Activated effector memory CD4-positive, alpha-beta T cell treated with anti-CD3 and anti-CD28 coated beads, Interleukin-2, amount 50 U/mL, for 16 hours (primary cell): ENCODE measurements around the gene TENT4A.
A peak's percentile ranks its signal among the peaks of the same experiment; 100 is the strongest.

Source experiments
- DNase-seq: peaks from one replicate; pipeline ENCODE4 v3.0.0-alpha.2; 2020

Gene TENT4A

DNA sequence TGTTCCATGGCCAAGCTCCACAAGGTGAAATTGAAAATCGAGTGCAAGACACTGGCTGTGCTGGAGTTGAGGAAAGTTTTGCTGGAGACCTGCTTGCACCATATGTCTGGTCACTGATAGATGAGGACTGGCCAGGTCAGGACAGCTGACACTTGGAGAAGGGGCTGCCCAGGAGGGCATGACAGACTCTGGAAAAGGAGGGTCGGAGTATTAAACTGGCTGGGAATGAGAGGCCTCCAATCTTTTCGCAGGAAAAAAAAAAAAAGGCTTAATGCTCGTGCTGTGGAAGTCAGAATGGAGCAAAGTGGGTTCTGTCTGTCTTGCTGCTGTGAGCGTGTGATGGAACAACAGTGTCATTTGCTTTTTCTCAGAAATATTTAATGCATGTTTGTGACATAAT is 5.5 kb downstream of the TENT4A start:
- no peak for DNase-seq

DNA sequence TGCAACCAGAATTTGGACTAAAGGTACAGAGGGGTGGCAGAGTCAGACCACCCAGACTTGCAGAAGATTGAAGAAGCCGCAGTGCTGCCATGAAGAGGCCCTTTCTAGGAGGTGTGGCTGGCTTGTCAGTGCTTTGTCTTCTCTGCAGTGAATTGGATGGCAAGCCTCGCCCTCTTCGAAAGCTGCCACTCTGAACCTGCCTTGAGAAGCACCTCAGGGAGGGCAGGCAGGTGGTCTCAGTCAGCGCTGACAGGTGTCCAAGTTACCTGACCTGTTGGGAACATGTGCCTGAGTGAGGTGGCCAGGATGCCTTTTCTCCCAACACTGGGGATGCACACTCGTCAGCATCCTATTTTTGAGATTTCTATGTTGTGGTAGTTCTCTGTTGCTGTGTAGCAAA is 6.2 kb downstream of the TENT4A start:
- no peak for DNase-seq

DNA sequence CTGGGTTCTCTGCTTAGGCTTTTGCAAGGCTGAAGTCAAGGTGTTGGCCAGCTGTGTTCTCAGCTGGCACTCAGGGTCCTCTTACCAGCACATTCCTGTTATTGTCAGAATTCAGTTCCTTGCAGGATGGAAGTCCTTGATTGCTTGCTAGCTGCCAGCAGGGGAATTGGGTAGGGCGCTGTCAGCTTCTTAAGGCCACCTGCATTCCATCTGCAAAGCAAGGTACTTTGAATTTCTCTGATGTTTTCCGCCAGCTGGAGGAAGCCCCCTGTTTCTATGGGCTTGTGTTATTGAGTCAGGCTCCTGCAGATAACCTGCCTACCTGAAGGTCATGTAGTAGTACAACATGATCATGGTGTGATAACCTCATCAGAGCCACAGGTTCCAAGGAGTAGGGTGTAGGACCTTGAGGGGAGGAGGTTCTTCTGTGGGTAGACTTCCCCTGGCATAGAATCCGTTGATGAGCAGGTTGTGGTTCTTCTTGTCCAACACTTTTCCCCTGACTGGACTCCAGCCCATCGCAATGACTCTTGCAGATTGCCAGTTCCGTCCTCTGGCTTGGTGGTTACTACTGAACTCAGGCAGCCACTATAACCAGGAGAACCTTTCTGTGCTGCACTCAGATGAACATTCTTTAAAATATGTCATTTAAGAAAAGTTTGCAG is 6.8 kb downstream of the TENT4A start:
- DNase-seq, result no peak

DNA sequence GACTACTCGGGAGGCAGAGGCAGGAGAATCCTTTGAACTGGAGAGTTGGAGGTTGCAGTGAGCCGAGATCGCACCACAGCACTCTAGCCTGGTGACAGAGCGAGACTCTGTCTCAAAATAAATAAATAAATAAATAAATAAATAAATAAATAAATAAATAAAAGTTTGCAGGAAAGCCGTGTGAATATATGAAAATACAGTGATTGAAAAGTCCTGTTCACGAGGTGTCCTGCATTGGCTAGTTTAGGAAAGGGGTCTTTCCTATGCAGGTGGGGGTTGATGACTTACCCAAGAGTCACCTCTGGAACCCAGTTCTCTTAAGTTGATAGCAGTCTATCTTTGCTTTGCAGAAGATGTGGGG is 7.3 kb downstream of the TENT4A start:
- DNase-seq, result no peak

DNA sequence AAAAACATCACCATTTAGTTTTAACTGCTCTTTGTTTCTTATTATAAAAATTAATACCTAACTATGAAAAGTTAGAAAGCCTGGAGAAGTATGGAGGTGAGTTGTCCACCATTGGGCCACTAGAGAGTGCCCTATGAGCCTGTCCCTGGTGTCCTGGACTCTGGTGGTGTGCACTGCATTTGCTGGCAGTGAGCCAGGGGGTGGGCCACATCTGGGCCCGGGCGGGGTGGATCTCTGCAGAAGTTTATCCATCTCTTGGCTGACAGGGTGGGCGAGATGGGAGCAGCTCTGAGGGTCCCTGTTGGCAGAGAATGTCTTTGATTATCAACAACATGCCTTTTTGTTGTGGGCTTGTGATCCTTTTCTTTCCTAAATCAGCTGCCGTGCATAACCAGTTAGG is 8.2 kb downstream of the TENT4A start:
- DNase-seq, result no peak

DNA sequence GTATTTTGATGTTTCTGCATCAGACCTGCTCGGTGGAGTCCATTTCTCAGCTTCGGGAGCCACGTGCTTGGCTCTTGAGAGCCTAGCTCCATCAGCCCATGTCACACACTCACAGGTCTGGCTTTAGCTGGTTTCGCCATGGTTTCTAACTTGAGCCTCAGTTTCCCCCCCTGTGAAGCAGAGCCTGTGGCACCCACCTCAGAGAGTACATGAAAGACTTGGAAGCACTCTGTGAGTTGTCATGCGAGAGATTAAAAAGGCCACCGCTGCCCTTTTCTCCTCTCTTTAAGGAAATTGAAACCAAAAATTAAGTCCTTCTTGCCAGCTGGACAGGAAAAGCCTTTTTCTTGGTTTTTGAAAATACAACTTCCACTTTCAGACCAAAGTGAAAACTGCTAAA is 8.8 kb downstream of the TENT4A start:
- DNase-seq, result no peak

DNA sequence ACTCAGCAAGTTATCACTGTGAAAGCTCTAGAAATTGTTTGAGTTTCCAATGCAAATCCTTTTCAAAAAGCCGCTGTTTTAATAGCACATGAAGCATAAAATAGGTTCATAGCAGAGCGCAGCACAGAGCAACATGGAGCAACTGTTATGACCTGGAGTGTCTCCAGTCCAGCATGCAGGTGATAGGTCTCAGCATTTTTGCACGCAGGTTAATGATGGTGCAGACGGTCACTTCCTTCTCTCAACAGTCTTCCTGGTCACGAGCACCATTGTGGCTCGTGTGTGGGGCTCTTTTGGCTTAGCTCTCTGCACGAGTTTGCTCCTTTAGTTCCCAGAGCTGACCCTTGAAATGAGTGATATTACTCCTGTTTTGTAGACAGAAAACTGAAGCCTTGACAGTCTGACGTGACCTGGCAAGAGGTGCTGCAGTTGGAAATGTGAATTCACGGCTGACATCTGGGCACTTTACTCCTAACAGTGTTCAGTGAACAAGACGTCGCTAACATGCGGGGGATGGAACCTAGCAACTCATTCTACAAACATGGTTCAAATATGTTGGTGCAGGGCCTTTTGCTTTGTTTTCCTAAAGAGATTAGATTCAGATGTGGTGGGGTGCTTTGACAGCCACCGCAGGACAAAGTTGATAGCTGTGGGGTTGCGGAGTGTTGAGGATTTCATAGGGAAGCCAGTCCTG is 10.0 kb downstream of the TENT4A start:
- DNase-seq, result no peak

DNA sequence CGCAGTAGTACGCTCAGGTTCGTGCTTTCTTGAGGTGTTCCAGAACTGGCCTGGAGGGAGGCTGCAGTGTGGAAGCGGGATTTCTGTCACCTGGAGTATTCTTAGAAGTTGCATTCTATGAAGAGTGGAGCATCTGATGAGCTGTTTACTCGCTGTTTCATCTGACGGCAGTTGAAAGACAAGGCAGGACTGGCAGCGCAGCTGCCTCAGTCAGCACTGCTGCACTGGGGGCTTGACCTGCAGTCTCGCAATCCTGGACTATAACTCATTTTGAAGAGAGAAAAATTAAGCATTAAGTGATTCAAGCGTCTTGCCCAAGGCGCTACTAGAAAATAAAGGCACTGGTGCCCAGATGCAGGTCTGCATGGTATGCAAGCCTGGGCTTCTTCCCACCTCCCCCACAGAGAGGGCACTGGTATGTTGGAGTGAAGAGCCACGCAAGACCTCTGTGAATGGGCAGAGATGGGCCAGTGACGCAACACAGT is 10.6 kb downstream of the TENT4A start:
- no peak for DNase-seq

DNA sequence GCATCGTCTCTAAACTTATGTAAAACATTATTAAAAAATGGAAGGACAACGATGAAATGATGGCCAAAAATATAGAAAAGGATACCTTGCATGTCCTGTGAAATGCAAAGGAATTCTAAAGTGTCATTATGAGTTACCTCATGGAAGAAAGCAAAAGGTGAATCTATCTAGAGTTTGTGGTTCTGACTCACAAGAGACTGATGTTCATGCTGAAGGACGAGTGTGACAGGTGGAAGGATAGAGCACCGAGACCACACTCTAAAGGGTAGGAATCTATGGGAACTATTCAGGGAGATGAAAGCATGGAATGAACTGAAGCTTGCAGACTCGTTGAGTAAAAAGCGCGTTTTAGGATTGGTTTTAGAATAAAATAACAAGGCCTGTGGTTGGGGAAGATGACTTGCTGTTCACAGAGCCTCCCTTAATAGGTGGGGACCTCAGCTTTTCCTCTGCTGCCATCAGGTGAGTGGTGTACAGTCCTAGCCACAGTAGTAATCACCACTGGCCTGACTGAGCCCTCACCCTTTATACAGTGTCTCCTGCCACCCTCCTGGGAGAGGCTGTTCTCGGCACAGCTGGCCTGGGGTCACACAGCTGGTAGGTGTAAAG is 11.2 kb downstream of the TENT4A start:
- DNase-seq, result no peak

DNA sequence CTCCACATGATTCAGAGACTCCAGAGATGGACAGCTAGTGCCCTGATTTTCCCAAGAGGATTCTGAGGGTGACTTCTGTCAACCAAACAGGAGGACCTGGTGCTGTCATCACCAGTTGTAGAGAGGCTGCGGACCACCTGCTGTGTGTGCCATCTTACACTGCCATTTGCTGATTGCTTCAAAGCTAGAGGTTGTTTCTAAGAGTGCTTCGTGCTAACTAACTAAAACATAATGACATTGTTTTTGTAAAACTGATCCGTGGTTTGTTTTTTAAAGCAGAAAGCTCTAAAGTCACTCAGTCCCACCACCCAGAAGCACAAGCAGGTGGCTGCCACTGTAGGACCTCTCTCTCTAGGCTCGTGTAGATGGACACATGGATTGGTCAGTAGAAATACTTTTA is 12.2 kb downstream of the TENT4A start:
- no peak for DNase-seq

DNA sequence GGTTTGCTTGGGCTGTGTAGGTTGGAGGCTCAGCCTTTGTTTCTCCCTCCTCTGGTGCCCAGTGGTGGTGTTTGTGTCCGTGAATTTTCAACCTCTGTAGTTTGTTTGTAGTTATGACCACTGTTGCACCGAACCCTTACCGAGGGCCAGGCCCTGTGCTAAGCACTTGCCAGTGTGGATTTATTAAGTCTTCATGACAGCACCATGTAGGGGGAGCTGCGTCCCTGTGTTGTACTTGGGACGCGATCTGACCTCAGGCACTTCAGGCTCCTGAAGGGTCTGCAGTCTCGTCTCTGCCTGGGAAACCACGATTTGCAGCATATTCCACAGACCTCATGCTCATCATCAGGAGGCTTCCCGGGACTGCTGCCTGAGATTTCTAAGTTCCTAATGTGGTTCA is 12.8 kb downstream of the TENT4A start:
- no peak for DNase-seq

DNA sequence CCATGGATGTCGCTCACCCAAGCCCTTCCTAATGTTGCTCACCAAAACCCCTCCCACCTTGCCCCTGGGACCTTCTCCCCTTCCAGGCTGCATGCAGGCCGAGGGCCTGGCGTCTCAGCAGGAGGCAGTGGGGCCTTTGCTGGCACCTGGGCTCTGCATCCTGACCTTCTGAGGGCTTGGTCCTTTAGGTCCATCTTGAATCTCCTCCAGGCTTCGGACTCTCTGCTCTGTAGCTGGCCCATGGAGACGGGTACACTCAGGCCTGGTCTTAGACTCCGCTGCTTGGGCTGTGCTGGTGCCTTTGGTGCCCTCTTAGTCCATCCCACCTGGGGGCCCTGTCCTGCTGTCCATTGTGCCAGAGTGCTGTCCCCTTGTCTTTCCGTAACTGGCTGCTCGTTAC is 14.0 kb downstream of the TENT4A start:
- no peak for DNase-seq

DNA sequence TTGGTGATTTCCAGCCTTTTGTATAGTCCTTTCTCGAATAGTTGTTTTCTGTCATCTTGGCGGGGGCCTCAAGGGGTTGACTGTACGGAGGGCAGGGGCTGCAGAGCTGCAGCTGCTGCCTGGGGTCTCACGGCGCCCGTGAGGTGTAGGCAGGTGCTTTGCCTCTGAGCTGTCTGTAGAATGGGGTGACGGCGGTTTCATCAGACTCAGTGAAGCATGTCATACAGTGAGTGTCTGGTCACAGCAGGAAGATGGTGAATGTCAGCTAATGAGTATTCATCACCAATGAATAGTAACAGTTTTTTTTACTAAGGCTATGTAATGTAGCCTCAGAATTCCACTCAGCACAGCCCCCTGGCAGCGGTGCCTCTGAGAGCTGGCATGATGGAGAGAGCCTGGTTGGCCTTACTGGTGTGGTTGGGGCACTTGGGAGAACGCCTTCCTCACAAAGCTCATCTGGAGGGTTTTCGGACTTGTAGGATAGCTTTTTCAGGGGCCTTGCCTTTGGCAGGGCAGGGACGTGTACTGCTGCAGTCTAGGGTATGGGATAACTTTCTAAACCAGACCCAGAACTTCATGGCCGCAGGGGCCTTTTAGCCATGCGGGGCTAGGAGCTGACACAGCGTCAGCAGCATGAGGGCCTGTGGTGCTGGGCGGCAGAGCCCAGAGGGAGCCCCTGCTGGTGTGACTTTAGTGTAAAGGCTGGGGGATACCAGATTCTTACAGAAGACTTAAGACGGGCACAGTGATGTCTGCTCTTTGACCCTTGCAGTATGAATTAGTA is 15.0 kb downstream of the TENT4A start:
- no peak for DNase-seq

DNA sequence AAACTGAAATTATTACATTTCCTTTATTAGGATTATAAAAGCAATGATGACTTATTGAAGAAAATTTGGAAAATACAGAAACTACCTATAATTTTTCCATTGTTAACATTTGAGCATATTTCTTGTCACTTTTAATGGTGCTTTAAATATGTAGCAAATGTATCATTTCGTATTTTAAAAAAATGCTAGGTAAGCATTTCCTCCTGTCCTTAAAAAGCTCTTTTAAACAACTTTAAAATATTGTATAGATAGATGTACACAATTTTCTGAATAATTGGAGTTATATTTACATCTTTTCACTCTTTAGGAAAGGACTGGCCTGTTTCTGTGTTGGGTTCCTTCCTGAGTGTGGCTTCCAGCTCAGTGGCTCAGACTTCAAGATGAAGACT is 15.6 kb downstream of the TENT4A start:
- no peak for DNase-seq

DNA sequence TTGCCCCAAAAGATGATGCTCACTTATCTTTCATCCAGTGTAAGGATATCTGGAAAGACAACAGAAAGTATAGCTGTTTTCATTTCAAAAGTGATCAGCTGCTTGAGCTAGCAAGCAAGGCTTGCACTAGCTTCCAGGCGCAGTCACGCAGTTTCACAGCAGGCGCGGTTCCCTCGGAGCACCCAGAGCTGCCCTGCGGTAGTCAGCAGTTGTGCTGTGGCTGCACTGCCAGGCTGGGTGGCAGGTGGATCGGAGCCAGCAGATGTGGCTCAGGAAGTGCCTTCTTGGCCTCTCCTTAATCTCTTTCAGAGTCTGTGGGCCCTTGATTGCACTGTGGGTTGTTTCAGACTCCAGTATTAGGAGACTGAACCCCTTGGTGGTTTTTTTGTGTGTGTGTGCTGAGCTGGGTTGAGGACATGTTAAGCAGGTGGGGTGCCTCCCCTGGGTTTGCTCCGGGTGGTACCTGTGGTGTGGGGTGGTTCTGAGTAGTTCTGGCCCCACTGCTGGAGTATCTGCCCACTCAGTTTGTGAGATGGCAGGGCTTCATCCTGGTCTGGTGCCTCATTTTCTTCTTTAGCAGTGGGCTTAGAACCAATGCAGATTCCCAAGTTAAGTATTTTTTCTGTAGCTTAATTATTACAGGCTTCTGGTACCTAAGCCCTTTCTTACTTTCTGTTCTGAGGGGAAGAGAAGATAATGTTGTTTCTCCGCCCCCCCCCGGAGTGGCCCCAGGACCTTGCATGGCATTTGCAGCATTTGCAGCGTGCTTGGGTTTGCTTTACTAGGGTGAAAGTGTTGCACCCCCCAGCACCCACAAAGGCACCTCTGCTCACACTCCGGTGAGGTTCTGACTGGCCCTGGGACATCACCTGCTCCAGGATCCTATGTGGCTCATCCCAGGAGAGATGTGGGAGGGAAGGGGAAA is 16.4 kb downstream of the TENT4A start:
- DNase-seq, result peak; percentile 73

DNA sequence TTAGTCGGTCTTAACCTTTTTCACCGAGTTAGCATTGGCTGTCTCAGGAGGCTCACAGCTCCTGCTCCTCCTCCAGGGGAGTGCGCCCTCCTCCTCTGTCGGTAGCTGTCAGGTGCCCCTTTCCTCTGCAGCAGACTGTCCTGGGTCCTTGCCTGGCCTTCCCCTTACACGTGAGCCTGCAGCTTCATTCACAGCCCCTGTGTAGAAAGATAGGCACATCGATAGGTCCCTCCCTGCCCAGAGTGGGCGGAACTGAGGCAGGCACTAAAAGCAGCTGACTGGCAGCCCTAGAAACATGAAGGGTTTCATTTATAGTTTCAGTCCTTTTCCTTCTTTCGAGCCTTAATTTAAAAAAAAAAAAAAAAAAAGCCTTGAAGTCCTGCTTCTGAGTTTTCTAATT is 17.2 kb downstream of the TENT4A start:
- no peak for DNase-seq

DNA sequence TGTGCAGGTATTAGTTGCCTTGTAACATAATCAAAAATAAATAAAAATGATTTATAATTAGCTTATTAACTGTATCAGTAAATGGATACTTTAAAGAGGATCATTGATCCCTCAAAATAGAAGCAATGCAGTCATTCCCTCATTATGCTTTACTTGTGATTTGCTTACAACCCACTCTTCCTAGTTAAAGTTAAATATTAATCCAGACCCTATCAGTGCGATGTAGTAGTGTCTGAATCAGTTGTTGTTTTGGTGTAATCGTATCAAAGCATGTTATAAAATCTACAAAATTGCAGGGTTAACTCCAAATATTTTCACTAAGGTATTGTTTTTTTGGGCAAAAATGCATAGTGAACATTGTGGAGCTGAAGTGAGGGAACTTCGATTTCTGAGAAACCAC is 17.6 kb downstream of the TENT4A start:
- no peak for DNase-seq

DNA sequence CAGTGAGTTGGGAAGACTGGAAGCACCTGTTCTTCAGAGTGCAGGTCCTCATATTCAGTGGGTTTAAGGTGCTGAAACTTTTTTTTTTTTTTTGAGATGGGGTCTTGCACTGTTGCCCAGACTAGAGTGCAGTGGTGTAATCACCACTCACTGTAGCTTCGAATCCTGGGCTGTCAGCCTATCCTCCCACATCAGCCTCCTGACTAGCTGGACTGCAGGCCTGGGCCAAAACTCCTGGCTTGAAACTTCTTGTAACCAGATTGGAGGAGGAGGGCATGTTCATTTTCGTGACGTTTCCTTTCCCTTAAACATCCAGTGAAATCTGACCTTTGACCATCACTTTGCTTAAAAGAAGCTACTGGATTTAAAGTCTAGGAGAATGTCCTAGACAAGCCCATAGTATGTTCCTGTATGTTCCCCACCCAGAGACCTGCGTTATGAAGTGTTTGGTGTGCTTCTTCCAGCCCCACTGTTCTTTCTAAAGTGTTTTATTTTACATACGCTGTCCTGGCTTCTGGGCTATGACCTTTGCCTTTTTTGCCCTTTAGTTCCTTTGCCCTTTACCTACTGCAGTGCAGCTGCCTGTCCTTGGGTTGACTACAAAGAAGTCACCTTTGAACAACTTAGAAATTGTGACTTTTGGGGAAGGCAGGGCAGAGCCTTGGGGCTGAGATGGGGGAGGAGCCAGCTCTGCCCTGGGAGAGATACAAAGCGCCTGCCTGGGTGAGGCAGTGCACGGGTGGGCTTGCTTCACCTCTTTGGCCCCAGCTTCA is 18.4 kb downstream of the TENT4A start:
- no peak for DNase-seq

DNA sequence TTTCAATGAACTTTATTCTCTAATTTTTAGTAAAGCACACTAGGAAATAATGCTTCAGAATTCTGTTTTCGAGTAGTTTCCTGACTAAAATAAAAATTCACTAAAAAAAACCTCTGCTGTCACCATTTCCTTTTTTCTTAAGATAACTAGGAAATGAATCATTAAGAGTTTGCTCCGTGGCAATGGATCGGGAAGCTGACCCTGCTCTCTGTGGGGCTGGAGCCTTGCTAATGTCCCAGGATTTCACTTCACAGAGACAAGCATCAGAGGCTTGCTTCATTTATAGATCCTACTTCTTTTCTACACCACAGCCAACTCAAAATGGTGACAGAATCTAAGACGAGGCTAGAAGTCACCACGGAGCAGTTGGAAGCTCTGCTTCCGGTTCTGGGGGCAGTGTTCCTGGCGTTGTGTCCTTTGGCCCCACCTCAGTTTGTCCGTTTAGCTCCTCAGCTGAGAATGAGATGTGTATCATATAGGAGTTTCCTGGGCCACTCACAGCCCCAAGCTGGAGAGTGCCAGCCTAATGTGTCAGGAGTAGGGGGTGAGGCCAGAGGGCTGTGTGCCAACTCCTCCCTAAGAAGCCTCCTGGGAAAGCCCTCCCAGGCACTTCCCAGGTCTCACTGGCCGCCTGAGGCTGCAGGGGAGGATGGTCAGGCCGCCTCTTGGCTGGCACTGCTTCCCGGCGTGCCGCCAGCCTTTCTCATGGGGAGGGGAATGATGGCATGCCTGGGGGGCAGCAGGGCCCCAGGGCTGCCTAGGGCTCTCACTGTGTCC is 19.6 kb downstream of the TENT4A start:
- no peak for DNase-seq

DNA sequence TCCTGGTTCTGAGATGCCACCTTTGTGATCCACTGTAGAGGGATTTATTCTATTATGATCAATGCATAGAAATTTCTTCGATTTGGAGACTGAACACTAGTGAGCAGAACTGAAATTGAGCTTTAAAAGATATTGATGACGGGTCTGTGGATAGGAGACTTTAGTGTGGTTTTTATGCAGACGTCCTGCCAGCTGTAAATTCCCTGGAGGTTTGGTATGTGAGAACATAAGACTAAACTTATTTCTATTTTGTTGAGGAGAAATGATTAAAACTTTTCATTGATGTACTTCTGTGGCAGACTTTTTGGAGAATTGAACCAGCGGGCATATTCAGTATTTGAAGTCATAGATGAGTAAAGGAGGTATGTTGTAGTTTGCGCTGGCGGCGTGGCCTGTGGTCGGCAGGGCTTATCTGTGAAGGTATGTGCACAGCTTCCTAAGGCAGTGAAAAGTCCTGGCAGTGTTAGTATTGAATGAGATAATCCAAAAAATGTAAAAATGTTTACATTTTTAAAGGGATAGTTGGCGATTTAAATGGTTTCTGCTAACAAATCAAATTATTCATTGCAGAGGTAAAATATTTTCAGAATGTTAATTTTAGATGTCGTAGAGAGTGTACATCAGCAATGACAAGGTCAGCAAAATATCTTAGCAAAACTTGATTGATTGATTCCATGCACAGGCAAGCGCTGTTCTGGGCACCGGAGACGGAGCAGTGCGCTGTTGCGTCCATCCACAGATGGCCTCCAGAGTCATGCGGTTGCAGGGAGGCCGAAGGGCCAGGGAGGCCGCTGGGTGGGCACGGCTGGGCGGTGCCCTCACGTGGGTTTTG is 20.4 kb downstream of the TENT4A start:
- no peak for DNase-seq
